Heart left ventricle (tissue), 16 donors: ENCODE measurements around the gene COL6A1. TPM values are rescaled to one million over a fixed set of nuclear protein-coding genes. Genes with fewer than 3 reads are reported as not detected.
A peak's percentile ranks its signal among the peaks of the same experiment; 100 is the strongest.

Experiments
- ATAC-seq, 4 donors: fragments of 200-7000 bp; cut with Tn5 transposase; one replicate each; pipeline ENCODE4 v1.9.1; 2020 to 2022; ENCODE audit warnings: moderate library complexity in 4 of 4, mild to moderate bottlenecking in 3 of 4, moderate number of reproducible peaks in 1 of 4
- DNase-seq, 5 donors: peaks; one replicate each; pipeline ENCODE4 v3.0.0-alpha.2; 2020
- H3K27ac ChIP-seq, 12 donors: fragments of 200-600 bp; sonication (generic) in 4 of 12; one replicate each; pipeline versions ENCODE4 v1.5.0 to v1.8.0; 2016 to 2022; ENCODE audit warnings: mild to moderate bottlenecking in 2 of 12
- H3K27me3 ChIP-seq, 9 donors: fragments of 200-600 bp; sonication (generic) in 2 of 9; one replicate each; pipeline versions ENCODE4 v1.5.1 to v1.8.0; 2016 to 2022; ENCODE audit warnings: mild to moderate bottlenecking in 3 of 9
- H3K36me3 ChIP-seq, 9 donors: fragments of 200-600 bp; sonication (generic) in 2 of 9; one replicate each; pipeline versions ENCODE4 v1.5.0 to v1.8.0; 2018 to 2022; ENCODE audit warnings: mild to moderate bottlenecking in 2 of 9
- H3K4me1 ChIP-seq, 12 donors: fragments of 200-600 bp; sonication (generic) in 4 of 12; one replicate each; pipeline versions ENCODE4 v1.5.0 to v1.8.0; 2016 to 2022; ENCODE audit warnings: mild to moderate bottlenecking in 3 of 12
- H3K4me3 ChIP-seq, 12 donors: fragments of 200-600 bp; sonication (generic) in 4 of 12; one replicate each; pipeline versions ENCODE4 v1.5.0 to v1.8.0; 2017 to 2022; ENCODE audit warnings: mild to moderate bottlenecking in 9 of 12, moderate library complexity in 4 of 12
- H3K9me3 ChIP-seq, 12 donors: fragments of 200-600 bp; sonication (generic) in 4 of 12; one replicate each; pipeline versions ENCODE4 v1.5.0 to v1.8.0; 2016 to 2022; ENCODE audit warnings: mild to moderate bottlenecking in 1 of 12
- POLR2A ChIP-seq, 2 donors: fragments of 450-650 bp; IDR thresholded peaks; one replicate each; pipeline ENCODE4 v1.6.1; 2017; ENCODE audit warnings: antibody characterized with exemption in 2 of 2, mild to moderate bottlenecking in 2 of 2, moderate library complexity in 2 of 2
- WGBS, 4 donors: extraction: QIAGEN DNeasy Blood & Tissue Kit in 2 of 4; methylation state at CpG; one replicate each; pipeline versions ENCODE4 v1.1.5 to v1.1.7; 2013 to 2018; 5-methylcytosine and 5-hydroxymethylcytosine counted together
- intact Hi-C, 10 donors: fragments of 100-400 bp; cut with DNase I; formaldehyde crosslinking; loops; one replicate each; pipeline versions ENCODE4 v1.11.1 to v1.14.2; 2022
- polyA plus RNA-seq, 2 donors: library from polyadenylated mRNA; stranded (reverse); fragments of 200-250 nt; gene quantifications; one replicate each; pipeline ENCODE4 v1.2.3, GENCODE V29; 2013
- total RNA-seq, 9 donors: library from RNA; depleted of rRNA in 2 of 9; stranded (reverse); fragments of >200 nt in 2 of 9; fragmentation: NEBNext Ultra II Directional in 3 of 9; extraction: Animal tissue kit (Norgen Biotek cat#: 25700) in 3 of 9; gene quantifications; one replicate each; pipeline versions ENCODE4 v1.1.0 to v1.2.4, GENCODE V29; 2016 to 2023
- TF ChIP-seq, protein P1 (sequence below), 12 donors: fragments of 200-600 bp; sonication (generic) in 4 of 12; IDR thresholded peaks; one replicate each; pipeline versions ENCODE4 v1.5.0 to v1.8.0; 2018 to 2022; ENCODE audit warnings: antibody characterized with exemption in 12 of 12, mild to moderate bottlenecking in 5 of 12
- donor health status: ischemic (EF 13 %, LVEDD 7.1; RV severe dilation, severe dysfunction).
- donor health status: healthy with polysubstance abuse.
- donor health status: DM: no; HTN: yes; CAD: no.
- donor health status: DM: no; HTN: no; CAD: no.
- donor health status: ischemic (EF 25% LVEDD 6.9; RV normal size, moderate dysfunction).
- donor health status: ischemic (EF 25% LVEDD 5.7; RV mildly dilated, moderate dysfunction).
- donor health status: healthy.
- donor health status: DM: yes; HTN: yes; CAD: no.
- donor health status: ischemic (EF 35%, LVEDD 5.7; RV mildly dilated, moderate dysfunction).
- donor health status: nonischemic (EF 11% LVEDD 7.7; RV severe dilation, severe dysfunction).
- donor health status: DM: yes; HTN: yes; CAD: no.
- donor health status: PGD.
- donor health status: ischemic (EF 29% LVEDD 5.4; RV normal size, mild dysfunction).
- donor health status: nonischemic (EF 23%, LVEDD 6.1; RV moderate dilation, normal function).

The COL6A1 gene
- total and polyA plus RNA-seq, 11 donors, result 92.4 to 385 (median 149) TPM

DNA sequence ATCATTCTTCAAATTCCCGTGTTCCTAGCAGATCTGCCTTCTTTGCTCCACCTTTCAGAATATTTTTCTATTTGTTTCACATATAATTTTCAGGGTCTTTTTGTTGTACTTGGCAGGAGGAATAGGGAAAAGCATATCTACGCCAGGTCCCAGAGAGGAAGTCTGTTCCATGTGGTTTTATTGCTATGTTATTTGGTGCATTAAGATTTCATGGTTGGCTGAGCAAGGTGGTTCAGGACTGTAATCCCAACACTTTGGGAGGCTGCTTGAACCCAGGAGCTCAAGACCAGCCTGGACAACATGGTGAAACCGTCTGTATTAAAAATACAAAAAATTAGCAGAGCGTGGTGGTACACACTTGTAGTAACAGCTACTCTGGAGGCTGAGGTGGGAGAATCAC is 36.1 kb downstream of the COL6A1 start:
- ATAC-seq (no peak), DNase-seq (no peak)
- TF ChIP-seq, protein P1, sequence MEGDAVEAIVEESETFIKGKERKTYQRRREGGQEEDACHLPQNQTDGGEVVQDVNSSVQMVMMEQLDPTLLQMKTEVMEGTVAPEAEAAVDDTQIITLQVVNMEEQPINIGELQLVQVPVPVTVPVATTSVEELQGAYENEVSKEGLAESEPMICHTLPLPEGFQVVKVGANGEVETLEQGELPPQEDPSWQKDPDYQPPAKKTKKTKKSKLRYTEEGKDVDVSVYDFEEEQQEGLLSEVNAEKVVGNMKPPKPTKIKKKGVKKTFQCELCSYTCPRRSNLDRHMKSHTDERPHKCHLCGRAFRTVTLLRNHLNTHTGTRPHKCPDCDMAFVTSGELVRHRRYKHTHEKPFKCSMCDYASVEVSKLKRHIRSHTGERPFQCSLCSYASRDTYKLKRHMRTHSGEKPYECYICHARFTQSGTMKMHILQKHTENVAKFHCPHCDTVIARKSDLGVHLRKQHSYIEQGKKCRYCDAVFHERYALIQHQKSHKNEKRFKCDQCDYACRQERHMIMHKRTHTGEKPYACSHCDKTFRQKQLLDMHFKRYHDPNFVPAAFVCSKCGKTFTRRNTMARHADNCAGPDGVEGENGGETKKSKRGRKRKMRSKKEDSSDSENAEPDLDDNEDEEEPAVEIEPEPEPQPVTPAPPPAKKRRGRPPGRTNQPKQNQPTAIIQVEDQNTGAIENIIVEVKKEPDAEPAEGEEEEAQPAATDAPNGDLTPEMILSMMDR (IDR thresholded peaks at IDR 0.05), result no peak
- no peak for TF ChIP-seq POLR2A (IDR thresholded peaks at IDR 0.05)
- H3K9me3 ChIP-seq, result no peaks in the 10 kb centered on the region
- intact Hi-C loops, result no loop called here
- H3K4me1 ChIP-seq, result no peaks in the 10 kb centered on the region
- H3K36me3 ChIP-seq, result no peaks in the 10 kb centered on the region
- H3K4me3 ChIP-seq, result no peak overlapping the region
- 90 to 94% (median 92%) methylated on average over 4 of the region's 4 CpGs for WGBS, 4 donors
- no peak overlapping the region for H3K27ac ChIP-seq
- no peaks in the 10 kb centered on the region for H3K27me3 ChIP-seq

DNA sequence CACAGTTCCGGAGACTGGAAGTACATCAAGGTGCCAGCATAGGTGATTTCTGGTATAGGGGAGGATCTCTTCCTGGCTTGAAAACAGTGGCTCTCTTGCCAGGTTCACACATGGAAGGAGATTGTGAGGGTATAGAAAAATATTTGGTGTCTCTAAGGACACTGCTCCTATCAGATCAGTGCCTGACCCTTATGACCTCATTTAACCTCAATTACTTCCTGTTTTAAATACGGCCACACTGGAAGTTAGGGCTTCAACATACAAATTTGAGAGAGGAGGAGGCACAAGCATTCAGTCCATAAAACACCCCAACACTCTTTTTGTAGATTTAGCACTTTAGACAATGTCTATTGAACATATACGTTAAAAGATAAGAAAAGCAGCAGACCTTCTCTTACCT is 37.0 kb downstream of the COL6A1 start:
- Histone ChIP-seq H3K9me3 (no peaks in the 10 kb centered on the region), H3K27ac (no peak overlapping the region), H3K4me1 (no peaks in the 10 kb centered on the region), H3K27me3 (no peaks in the 10 kb centered on the region), H3K4me3 (no peak overlapping the region), H3K36me3 (no peaks in the 10 kb centered on the region)
- intact Hi-C loops, result no loop called here
- no peak for ATAC-seq
- no peak for DNase-seq
- TF ChIP-seq POLR2A (IDR thresholded peaks at IDR 0.05), result no peak
- TF ChIP-seq, protein P1 (IDR thresholded peaks at IDR 0.05), result no peak
- WGBS, 4 donors, result 64 to 74% (median 72%) methylated on average over 3 of the region's 3 CpGs

DNA sequence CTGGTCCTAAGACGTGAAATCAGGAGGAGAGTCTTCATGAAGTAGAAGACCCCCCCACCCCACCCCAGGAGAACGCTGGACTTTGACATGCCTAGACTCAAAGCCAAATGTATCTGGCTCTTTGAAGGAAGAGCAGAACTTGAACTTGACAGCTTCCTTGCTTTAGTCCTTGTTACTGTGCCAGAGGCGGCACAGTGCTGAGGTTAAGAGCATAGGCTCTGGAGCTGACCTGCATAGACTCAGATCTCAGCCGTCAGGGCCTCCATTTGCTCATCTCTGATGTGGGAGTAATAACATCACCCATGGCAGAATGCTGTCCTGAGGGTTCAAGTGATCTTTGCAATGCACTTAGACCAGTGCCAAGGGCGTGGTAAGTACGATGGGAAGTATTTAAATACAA is 39.0 kb downstream of the COL6A1 start:
- no peak for DNase-seq
- intact Hi-C loops, result loop anchor here in 1 of 10 donors (10.0 kb wide), 1 partner anchor 74 kb away; the partner anchor contains the start of gene COL6A2
- H3K4me1 ChIP-seq, result peaks cover 0 to 2% (median 0%) of the 10 kb centered on the region in 12 donors
- no peaks in the 10 kb centered on the region for H3K9me3 ChIP-seq
- no peak for TF ChIP-seq POLR2A (IDR thresholded peaks at IDR 0.05)
- TF ChIP-seq, protein P1 (IDR thresholded peaks at IDR 0.05), result no peak
- H3K4me3 ChIP-seq, result no peak overlapping the region
- ATAC-seq, result no peak
- H3K27me3 ChIP-seq, result no peaks in the 10 kb centered on the region
- H3K27ac ChIP-seq, result peak overlapping the region in 1 of 12 donors; percentile 86
- H3K36me3 ChIP-seq, result no peaks in the 10 kb centered on the region
- 84 to 90% (median 85%) methylated on average over 6 of the region's 6 CpGs for WGBS, 4 donors

DNA sequence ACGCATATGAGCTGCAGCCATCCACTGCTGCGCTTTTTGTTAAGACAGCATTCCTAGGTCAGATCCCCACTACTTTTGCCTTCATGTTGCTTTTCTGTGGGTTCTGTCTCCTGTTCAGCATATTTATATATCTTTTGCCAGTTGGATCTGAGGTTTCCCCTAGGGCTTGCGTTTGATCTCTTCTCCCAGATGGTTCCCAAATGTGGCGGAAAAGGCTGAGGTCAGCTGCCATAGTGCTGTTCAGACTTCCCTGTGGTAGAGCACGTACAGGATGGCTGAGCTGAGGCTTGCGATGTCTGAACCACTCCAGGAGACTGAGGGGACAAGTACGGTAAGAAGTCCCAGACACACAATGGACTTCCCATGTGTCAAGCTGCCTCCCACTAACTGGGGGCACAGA is 39.8 kb downstream of the COL6A1 start:
- WGBS, 4 donors, result 89 to 93% (median 90%) methylated on average over 7 of the region's 7 CpGs
- no peak for TF ChIP-seq POLR2A (IDR thresholded peaks at IDR 0.05)
- TF ChIP-seq, protein P1 (IDR thresholded peaks at IDR 0.05), result no peak
- intact Hi-C loops, result loop anchor here in 1 of 10 donors (10.0 kb wide), 1 partner anchor 73 kb away; the partner anchor contains the start of gene COL6A2
- Histone ChIP-seq H3K4me1 (peaks cover 0 to 2% (median 0%) of the 10 kb centered on the region in 12 donors), H3K27me3 (no peaks in the 10 kb centered on the region), H3K4me3 (no peak overlapping the region), H3K36me3 (no peaks in the 10 kb centered on the region), H3K9me3 (no peaks in the 10 kb centered on the region), H3K27ac (peak overlapping the region in 6 of 12 donors; percentile 18 to 86 (median 38))
- DNase-seq (no peak), ATAC-seq (peak in 2 of 4 donors; percentile 14 to 23)
